ENCODE data around the gene CHMP5. TPM values are rescaled to one million over a fixed set of nuclear protein-coding genes. Genes with fewer than 3 reads are reported as not detected.

The CHMP5 gene
- total RNA-seq, 1 donor from 2014 or later = 57.6 TPM

GRCh38 chr9:33231623-33231942, 33.3 kb upstream of the CHMP5 start:
- peaks cover 6% of the 10 kb centered on the region for H3K4me1 Mint-ChIP-seq (ENCODE audit: low read depth)
- peaks cover 2% of the 10 kb centered on the region for H3K27me3 Mint-ChIP-seq (ENCODE audit: low read depth)
- intact Hi-C loops (cut with micrococcal nuclease) = no loop called here
- no peaks in the 10 kb centered on the region for H3K36me3 Mint-ChIP-seq (ENCODE audit: low read depth)
- DNase-seq (ENCODE audit: low spot score) = no peak
- no peak overlapping the region for H3K4me3 Mint-ChIP-seq (ENCODE audit: low read depth)
- no peaks in the 10 kb centered on the region for H3K9me3 Mint-ChIP-seq
- no peak overlapping the region for H3K27ac Mint-ChIP-seq

- Mint-ChIP-seq H3K4me1 (ENCODE audit: low read depth) (no peaks in the 10 kb centered on the region), H3K27ac (no peak overlapping the region), H3K27me3 (ENCODE audit: low read depth) (peaks cover 2% of the 10 kb centered on the region), H3K36me3 (ENCODE audit: low read depth) (no peaks in the 10 kb centered on the region), H3K4me3 (ENCODE audit: low read depth) (no peak overlapping the region), H3K9me3 (no peaks in the 10 kb centered on the region)
- intact Hi-C loops (cut with micrococcal nuclease) = no loop called here
- DNase-seq (ENCODE audit: low spot score) = no peak
These were observed 32.0 kb upstream of the CHMP5 start for GRCh38 chr9:33232815-33233214.

DNA sequence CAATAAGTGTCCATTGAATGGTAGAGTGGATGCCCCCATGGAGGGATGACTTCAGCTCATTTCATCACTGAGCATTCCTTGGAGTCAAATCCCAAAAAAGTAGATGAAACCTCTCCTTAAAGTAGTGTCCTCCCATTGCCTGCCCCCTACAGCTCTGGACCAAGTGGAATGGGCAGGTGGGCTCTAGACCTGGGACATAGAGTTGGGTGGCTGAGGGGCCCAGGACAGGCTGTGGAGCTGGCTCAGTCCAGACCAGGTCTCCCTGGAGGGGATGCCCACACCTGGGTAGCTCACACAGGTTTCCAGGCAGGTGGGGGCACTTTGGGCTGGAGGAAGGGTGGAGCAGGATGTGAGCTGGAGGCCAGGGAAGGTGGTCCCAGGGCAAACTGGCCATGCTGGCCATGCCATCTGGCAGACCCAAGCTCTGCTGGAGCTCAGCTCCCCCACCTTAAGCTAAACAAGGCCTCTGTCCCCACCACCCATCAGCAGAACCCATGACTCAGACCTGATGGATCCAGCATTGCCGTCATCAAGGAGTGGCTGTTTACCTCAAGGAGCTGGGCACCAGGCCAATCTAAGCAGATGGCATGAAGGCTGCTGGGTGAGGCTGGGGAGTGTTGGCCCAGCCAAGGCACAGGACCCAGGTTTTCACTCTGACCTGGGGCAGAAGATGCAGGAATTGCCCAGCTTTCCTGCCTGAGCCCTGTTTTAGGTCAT, 31.1 kb upstream of the CHMP5 start:
- H3K27ac Mint-ChIP-seq = no peak overlapping the region

GRCh38 chr9:33234511-33235467, 30.1 kb upstream of the CHMP5 start:
- peaks cover 3% of the 10 kb centered on the region for H3K4me1 Mint-ChIP-seq (ENCODE audit: low read depth)
- H3K9me3 Mint-ChIP-seq = no peaks in the 10 kb centered on the region
- intact Hi-C loops (cut with micrococcal nuclease) = no loop called here
- peaks cover 2% of the 10 kb centered on the region for H3K27me3 Mint-ChIP-seq (ENCODE audit: low read depth)
- DNase-seq (ENCODE audit: low spot score) = no peak
- no peak overlapping the region for H3K4me3 Mint-ChIP-seq (ENCODE audit: low read depth)
- H3K27ac Mint-ChIP-seq = no peak overlapping the region
- no peaks in the 10 kb centered on the region for H3K36me3 Mint-ChIP-seq (ENCODE audit: low read depth)

More for the DNA sequence above, 31.1 kb upstream of the CHMP5 start:
- H3K4me1 Mint-ChIP-seq (ENCODE audit: low read depth) = no peaks in the 10 kb centered on the region
- intact Hi-C loops (cut with micrococcal nuclease) = no loop called here
- no peaks in the 10 kb centered on the region for H3K9me3 Mint-ChIP-seq
- no peak overlapping the region for H3K4me3 Mint-ChIP-seq (ENCODE audit: low read depth)
- H3K36me3 Mint-ChIP-seq (ENCODE audit: low read depth) = no peaks in the 10 kb centered on the region
- DNase-seq (ENCODE audit: low spot score) = no peak
- H3K27me3 Mint-ChIP-seq (ENCODE audit: low read depth) = peaks cover 2% of the 10 kb centered on the region

DNA sequence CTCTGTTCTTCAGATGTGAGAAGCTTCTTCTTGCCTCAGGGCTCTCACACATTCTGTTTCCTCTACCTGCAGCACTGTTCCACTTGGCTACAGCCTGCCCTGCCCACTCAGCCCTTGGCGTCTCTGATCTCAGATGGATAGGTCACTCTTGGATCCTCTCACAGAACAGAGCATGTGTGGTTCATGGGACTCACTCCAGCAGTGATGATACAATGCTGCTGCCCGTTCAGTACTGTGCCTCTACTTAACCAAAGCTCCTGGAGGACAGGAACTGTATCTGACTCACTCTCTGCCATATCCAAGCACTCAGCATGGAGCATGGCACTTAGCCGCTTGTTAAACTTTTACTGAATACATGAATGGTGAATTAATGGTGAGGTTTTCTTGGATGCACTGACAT, 28.3 kb upstream of the CHMP5 start:
- Mint-ChIP-seq H3K4me1 (ENCODE audit: low read depth) (peaks cover 5% of the 10 kb centered on the region), H3K36me3 (ENCODE audit: low read depth) (no peaks in the 10 kb centered on the region), H3K9me3 (no peaks in the 10 kb centered on the region), H3K27ac (no peak overlapping the region), H3K27me3 (ENCODE audit: low read depth) (peaks cover 2% of the 10 kb centered on the region), H3K4me3 (ENCODE audit: low read depth) (no peak overlapping the region)
- no peak for DNase-seq (ENCODE audit: low spot score)
- intact Hi-C loops (cut with micrococcal nuclease) = no loop called here

DNA sequence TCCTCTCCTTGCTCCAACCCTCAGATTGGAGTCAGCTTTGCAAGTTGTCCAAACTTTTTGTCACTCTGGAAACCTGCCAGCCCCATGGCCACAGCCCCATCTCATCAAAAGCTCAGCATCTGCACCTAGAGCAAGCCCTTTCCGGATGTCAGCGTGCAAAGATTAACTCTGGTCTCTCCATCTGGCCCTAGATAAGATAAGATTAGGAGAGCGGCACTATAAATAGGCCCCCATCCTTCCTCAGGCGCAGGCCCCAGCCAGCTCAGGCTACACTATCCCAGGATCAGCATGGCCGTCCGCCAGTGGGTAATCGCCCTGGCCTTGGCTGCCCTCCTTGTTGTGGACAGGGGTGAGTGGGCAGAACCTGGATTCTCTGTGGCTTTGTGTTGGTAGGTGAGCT, 24.9 kb upstream of the CHMP5 start, which contains the start of gene SPINK4:
SPINK4 (plus strand) TSS at position 247 of the 400 bp plus-strand sequence; CDS start at position 289, 42 bp downstream.
- no peak for DNase-seq (ENCODE audit: low spot score)
- Mint-ChIP-seq H3K27me3 (ENCODE audit: low read depth) (no peaks in the 10 kb centered on the region), H3K4me1 (ENCODE audit: low read depth) (peaks cover 5% of the 10 kb centered on the region), H3K9me3 (no peaks in the 10 kb centered on the region), H3K27ac (peak within 1 kb of the TSS; percentile 38), H3K36me3 (ENCODE audit: low read depth) (no peaks in the 10 kb centered on the region), H3K4me3 (ENCODE audit: low read depth) (no peak within 1 kb of the TSS)
- intact Hi-C loops (cut with micrococcal nuclease) = no loop called here

DNA sequence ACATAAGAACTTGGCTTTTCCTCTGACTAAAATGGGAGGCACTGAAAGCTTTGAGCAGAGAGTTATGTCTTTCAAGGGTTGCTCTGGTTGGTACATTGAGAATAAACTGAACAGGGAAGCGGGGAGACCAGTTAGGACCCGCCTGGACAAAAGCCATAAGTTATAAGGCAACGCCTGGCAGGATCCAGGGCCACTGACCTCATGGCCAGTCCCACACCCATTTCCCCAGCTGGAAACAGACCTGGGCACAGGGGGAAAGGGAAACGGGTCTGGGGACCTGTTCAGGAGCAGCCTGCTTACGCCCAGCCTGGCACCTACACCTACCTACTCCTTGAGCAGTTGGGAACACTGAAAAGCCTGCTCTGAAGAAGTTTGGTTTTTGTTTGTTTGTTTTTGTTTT, 23.6 kb upstream of the CHMP5 start:
- peaks cover 5% of the 10 kb centered on the region for H3K4me1 Mint-ChIP-seq (ENCODE audit: low read depth)
- intact Hi-C loops (cut with micrococcal nuclease) = no loop called here
- no peak for DNase-seq (ENCODE audit: low spot score)
- no peaks in the 10 kb centered on the region for H3K27me3 Mint-ChIP-seq (ENCODE audit: low read depth)
- no peaks in the 10 kb centered on the region for H3K9me3 Mint-ChIP-seq
- H3K36me3 Mint-ChIP-seq (ENCODE audit: low read depth) = no peaks in the 10 kb centered on the region
- H3K4me3 Mint-ChIP-seq (ENCODE audit: low read depth) = no peak overlapping the region
- H3K27ac Mint-ChIP-seq = no peak overlapping the region

DNA sequence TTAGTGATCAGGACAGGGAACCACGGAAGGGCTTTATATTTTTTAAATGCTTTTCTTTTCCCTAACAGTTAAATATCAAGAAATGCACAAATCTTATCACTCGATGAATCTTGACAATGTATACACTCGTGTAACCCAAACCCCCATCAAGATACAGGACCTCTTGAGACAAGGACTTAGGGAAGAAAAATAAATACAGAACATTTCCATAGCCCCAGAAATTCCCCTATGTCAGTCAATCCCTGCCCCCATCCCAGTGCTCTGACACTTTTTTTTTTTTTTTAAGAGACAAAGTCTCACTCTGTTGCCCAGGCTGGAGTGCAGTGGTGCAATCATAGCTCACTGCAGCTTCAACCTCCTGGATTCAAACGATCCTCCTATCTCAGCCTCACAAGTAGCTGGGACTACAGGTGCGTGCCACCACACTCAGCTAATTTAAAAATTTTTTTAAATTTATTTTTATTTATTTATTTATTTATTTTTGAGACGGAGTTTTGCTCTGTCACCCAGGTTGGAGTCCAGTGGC, 22.2 kb upstream of the CHMP5 start:
- H3K4me3 Mint-ChIP-seq (ENCODE audit: low read depth) = no peak overlapping the region
- H3K4me1 Mint-ChIP-seq (ENCODE audit: low read depth) = peaks cover 5% of the 10 kb centered on the region
- H3K27me3 Mint-ChIP-seq (ENCODE audit: low read depth) = no peaks in the 10 kb centered on the region
- peaks cover 5% of the 10 kb centered on the region for H3K36me3 Mint-ChIP-seq (ENCODE audit: low read depth)
- no peaks in the 10 kb centered on the region for H3K9me3 Mint-ChIP-seq
- intact Hi-C loops (cut with micrococcal nuclease) = no loop called here
- no peak for DNase-seq (ENCODE audit: low spot score)
- no peak overlapping the region for H3K27ac Mint-ChIP-seq

DNA sequence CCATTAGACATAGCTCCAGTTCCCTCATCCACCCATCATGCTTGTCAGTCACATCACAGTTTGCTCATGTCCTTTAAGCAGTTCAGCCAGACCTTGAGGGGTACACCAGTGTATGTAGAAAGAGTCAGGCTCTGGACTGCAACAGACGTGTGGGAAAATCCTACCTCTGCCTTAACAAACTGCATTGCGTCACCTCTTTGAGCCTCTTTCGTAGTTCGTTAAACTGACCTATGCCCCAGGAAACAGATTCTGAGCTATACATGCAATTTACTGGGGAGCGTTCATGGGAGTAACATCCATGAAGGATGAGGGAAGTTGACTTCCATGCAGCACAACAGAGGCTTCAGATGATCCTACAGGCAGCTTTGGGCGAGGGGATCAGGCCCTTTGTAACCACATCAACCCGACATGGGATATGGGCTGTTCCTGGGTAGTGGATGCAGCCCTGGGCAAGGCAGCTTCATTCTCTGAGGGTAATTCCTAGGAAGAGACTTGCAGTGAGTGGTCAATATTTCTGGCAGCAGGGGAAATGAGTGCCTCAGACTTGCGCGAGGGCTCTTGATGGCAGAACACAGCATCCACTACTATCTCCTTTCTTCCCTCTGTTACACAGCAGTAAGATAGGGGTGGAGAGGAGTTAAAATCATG, 20.6 kb upstream of the CHMP5 start:
- H3K36me3 Mint-ChIP-seq (ENCODE audit: low read depth) = peaks cover 8% of the 10 kb centered on the region
- peaks cover 5% of the 10 kb centered on the region for H3K4me1 Mint-ChIP-seq (ENCODE audit: low read depth)
- H3K9me3 Mint-ChIP-seq = no peaks in the 10 kb centered on the region
- H3K27ac Mint-ChIP-seq = no peak overlapping the region
- no peak overlapping the region for H3K4me3 Mint-ChIP-seq (ENCODE audit: low read depth)
- intact Hi-C loops (cut with micrococcal nuclease) = no loop called here
- no peak for DNase-seq (ENCODE audit: low spot score)
- no peaks in the 10 kb centered on the region for H3K27me3 Mint-ChIP-seq (ENCODE audit: low read depth)

GRCh38 chr9:33245341-33245740, 19.5 kb upstream of the CHMP5 start:
- intact Hi-C loops (cut with micrococcal nuclease) = no loop called here
- Mint-ChIP-seq H3K9me3 (no peaks in the 10 kb centered on the region), H3K36me3 (ENCODE audit: low read depth) (peaks cover 12% of the 10 kb centered on the region), H3K4me1 (ENCODE audit: low read depth) (no peaks in the 10 kb centered on the region), H3K27ac (no peak overlapping the region), H3K4me3 (ENCODE audit: low read depth) (no peak overlapping the region), H3K27me3 (ENCODE audit: low read depth) (no peaks in the 10 kb centered on the region)
- DNase-seq (ENCODE audit: low spot score) = no peak

GRCh38 chr9:33246269-33246860, 18.5 kb upstream of the CHMP5 start:
- DNase-seq (ENCODE audit: low spot score) = no peak
- peaks cover 12% of the 10 kb centered on the region for H3K36me3 Mint-ChIP-seq (ENCODE audit: low read depth)
- no peaks in the 10 kb centered on the region for H3K4me1 Mint-ChIP-seq (ENCODE audit: low read depth)
- H3K9me3 Mint-ChIP-seq = no peaks in the 10 kb centered on the region
- intact Hi-C loops (cut with micrococcal nuclease) = no loop called here
- no peak overlapping the region for H3K4me3 Mint-ChIP-seq (ENCODE audit: low read depth)
- no peak overlapping the region for H3K27ac Mint-ChIP-seq
- no peaks in the 10 kb centered on the region for H3K27me3 Mint-ChIP-seq (ENCODE audit: low read depth)

DNA sequence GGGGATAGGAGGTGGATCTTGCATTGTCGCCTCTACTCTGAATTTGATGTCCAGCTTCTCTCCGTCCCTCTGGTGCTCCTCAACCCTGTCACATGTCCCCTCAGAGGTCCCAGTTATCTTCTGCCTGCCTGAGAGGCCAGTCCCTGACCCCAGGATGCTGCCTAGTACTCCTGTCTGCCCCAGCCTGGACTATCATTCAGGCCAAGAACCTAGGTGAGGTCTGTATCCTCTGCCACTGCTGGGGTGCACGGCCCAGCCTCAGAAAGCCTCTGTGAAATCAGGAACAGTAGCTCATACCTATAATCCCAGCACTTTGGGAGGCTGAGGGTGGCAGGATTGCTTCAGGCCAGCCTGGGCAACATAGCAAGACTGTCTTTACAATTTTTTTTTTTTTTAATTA, 16.2 kb upstream of the CHMP5 start:
- peaks cover 24% of the 10 kb centered on the region for H3K36me3 Mint-ChIP-seq (ENCODE audit: low read depth)
- DNase-seq (ENCODE audit: low spot score) = no peak
- no peak overlapping the region for H3K4me3 Mint-ChIP-seq (ENCODE audit: low read depth)
- H3K27me3 Mint-ChIP-seq (ENCODE audit: low read depth) = no peaks in the 10 kb centered on the region
- H3K27ac Mint-ChIP-seq = no peak overlapping the region
- no peaks in the 10 kb centered on the region for H3K9me3 Mint-ChIP-seq
- intact Hi-C loops (cut with micrococcal nuclease) = no loop called here
- H3K4me1 Mint-ChIP-seq (ENCODE audit: low read depth) = no peaks in the 10 kb centered on the region
